PC-3 (cell line): ENCODE measurements around the gene SCAF8.

Source experiments
- EZH2 ChIP-seq: fragments of 300-600 bp; sonication (generic); IDR thresholded peaks from one replicate; pipeline ENCODE4 v1.6.1; 2017; ENCODE audit warnings: antibody characterized with exemption, mild to moderate bottlenecking, low read length; ENCODE audit not compliant: unreplicated experiment
- TF ChIP-seq, protein P1 (sequence below): fragments of 300-600 bp; sonication (generic); conservative IDR thresholded peaks from 2 replicates; pipeline ENCODE4 v1.5.1; 2017; ENCODE audit warnings: antibody characterized with exemption, low read depth, mild to moderate bottlenecking, low read length

- TF ChIP-seq, protein P1, sequence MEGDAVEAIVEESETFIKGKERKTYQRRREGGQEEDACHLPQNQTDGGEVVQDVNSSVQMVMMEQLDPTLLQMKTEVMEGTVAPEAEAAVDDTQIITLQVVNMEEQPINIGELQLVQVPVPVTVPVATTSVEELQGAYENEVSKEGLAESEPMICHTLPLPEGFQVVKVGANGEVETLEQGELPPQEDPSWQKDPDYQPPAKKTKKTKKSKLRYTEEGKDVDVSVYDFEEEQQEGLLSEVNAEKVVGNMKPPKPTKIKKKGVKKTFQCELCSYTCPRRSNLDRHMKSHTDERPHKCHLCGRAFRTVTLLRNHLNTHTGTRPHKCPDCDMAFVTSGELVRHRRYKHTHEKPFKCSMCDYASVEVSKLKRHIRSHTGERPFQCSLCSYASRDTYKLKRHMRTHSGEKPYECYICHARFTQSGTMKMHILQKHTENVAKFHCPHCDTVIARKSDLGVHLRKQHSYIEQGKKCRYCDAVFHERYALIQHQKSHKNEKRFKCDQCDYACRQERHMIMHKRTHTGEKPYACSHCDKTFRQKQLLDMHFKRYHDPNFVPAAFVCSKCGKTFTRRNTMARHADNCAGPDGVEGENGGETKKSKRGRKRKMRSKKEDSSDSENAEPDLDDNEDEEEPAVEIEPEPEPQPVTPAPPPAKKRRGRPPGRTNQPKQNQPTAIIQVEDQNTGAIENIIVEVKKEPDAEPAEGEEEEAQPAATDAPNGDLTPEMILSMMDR = no peak
- TF ChIP-seq EZH2 = no peak
Observed at GRCh38 chr6:154857529-154857928, 124.3 kb downstream of the SCAF8 start.
